Vagina (tissue), 2 donors: ENCODE data around the gene PLPP2.

Source experiments
- POLR2A ChIP-seq, 2 donors: fragments of 450-650 bp; IDR thresholded peaks; one replicate each; pipeline ENCODE4 v1.6.1; 2017; ENCODE audit warnings: antibody characterized with exemption in 2 of 2, mild to moderate bottlenecking in 2 of 2, moderate library complexity in 2 of 2
- TF ChIP-seq, protein P1 (sequence below), 3 experiments: fragments of 450-650 bp in 2 of 3; fragments of 200-600 bp in 1 of 3; sonication (generic) in 1 of 3; IDR thresholded peaks; one replicate each; pipeline ENCODE4 v1.5.1; 2017 to 2019; ENCODE audit warnings: antibody characterized with exemption in 3 of 3, mild to moderate bottlenecking in 2 of 3, moderate library complexity in 2 of 3

DNA sequence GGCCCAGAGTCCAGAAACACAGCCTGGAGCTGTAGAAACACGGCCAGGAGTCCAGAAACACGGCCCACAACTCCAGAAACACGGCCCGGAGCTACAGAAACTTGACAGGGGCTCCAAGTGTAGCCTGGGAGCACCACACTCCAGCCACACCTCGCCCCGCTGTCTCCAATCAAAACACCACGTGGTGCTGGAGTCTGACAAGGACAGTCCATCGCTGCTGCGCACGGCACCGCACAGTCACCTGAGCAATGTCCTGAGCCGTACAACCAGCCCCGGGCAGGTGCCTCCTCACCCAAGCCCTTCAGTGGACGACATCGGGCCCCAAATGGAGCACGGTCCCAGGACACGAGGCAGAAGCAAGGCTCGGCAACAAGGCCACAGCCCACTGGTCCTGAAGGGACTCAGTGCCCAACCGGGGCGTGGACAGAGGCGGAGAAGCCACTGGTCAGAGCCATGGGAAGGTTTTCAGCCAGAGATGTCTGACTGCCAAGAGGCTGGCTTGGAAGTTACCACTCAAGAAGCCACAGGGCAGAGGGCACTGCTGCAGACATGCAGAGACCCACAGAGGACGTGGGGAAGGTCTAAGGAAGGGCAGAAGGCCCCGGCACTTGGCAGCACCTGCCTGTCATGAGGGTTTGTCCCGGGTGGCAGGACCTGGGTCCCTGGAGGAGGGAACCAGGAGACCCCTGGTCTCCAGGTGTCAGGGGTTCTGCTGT, 19.7 kb upstream of the PLPP2 start:
- TF ChIP-seq, protein P1, sequence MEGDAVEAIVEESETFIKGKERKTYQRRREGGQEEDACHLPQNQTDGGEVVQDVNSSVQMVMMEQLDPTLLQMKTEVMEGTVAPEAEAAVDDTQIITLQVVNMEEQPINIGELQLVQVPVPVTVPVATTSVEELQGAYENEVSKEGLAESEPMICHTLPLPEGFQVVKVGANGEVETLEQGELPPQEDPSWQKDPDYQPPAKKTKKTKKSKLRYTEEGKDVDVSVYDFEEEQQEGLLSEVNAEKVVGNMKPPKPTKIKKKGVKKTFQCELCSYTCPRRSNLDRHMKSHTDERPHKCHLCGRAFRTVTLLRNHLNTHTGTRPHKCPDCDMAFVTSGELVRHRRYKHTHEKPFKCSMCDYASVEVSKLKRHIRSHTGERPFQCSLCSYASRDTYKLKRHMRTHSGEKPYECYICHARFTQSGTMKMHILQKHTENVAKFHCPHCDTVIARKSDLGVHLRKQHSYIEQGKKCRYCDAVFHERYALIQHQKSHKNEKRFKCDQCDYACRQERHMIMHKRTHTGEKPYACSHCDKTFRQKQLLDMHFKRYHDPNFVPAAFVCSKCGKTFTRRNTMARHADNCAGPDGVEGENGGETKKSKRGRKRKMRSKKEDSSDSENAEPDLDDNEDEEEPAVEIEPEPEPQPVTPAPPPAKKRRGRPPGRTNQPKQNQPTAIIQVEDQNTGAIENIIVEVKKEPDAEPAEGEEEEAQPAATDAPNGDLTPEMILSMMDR (IDR thresholded peaks at IDR 0.05) = no peak
- TF ChIP-seq POLR2A (IDR thresholded peaks at IDR 0.05) = no peak
